GM12864 (cell line): ENCODE measurements around the gene CCDC6.

Experiments used
- DNase-seq: peaks from one replicate; pipeline ENCODE4 v3.0.0-alpha.2; 2011; ENCODE audit warnings: low read depth
- H3K4me3 ChIP-seq: 2 replicates; pipeline ENCODE4 v1.5.1; 2011; ENCODE audit warnings: mild to moderate bottlenecking, low read depth, low read length, control low read depth
- CTCF ChIP-seq: IDR thresholded peaks from 2 replicates; pipeline ENCODE4 v1.5.1; 2011; ENCODE audit warnings: low read depth, mild to moderate bottlenecking, moderate library complexity, low read length, control low read depth, inconsistent platforms; ENCODE audit errors: missing control alignments

The CCDC6 gene

GRCh38 chr10:59901470-59901869 lies 4.9 kb downstream of the CCDC6 start:
- no peak overlapping the region for H3K4me3 ChIP-seq
- DNase-seq: no peak
- no peak for TF ChIP-seq CTCF

GRCh38 chr10:59900048-59900727 lies 6.2 kb downstream of the CCDC6 start:
- H3K4me3 ChIP-seq: no peak overlapping the region
- DNase-seq: no peak
- no peak for TF ChIP-seq CTCF

- no peak for DNase-seq
- no peak for TF ChIP-seq CTCF
- H3K4me3 ChIP-seq: no peak overlapping the region
Measured at GRCh38 chr10:59898125-59898835, 8.1 kb downstream of the CCDC6 start.

- H3K4me3 ChIP-seq: no peak overlapping the region
- DNase-seq: no peak
- TF ChIP-seq CTCF: no peak
Measured at GRCh38 chr10:59896191-59896590, 10.2 kb downstream of the CCDC6 start.

- TF ChIP-seq CTCF: no peak
- no peak overlapping the region for H3K4me3 ChIP-seq
Measured at GRCh38 chr10:59895629-59896116, 10.7 kb downstream of the CCDC6 start.

GRCh38 chr10:59894114-59894513 lies 12.2 kb downstream of the CCDC6 start:
- H3K4me3 ChIP-seq: no peak overlapping the region
- DNase-seq: no peak
- no peak for TF ChIP-seq CTCF

More at GRCh38 chr10:59895629-59896116, 10.7 kb downstream of the CCDC6 start:
- DNase-seq: no peak

GRCh38 chr10:59892697-59893096 lies 13.7 kb downstream of the CCDC6 start:
- TF ChIP-seq CTCF: no peak
- no peak for DNase-seq
- no peak overlapping the region for H3K4me3 ChIP-seq
